ENCODE data around the gene LRRC71. TPM values are rescaled to one million over a fixed set of nuclear protein-coding genes. Genes with fewer than 3 reads are reported as not detected.

LRRC71 gene
- total and polyA plus RNA-seq, 2 of the 8 experiments (the other 6 are each of a cell fraction or from before 2014, with no cell fraction given), result 0.05 TPM; not detected in 1

DNA sequence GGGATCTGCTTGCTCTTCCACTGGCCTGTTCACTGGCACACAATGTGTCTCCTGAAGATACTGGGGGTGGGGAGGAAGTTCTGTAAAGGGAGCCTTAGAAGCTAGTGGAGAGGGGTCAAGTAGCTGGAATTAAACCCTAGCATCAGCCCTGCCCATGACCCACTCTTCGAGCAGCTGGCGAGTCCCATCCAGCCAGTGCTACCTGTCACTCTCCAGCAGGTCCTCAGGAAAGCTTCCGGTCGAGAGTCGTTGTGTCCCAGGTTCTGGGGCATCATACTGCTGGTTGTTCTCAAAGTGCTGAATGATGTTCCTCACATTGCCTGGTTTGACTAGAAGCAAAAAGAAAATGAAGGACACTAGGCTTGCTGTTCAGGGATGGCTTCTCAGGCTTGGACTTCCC lies 30.9 kb downstream of the LRRC71 start:
- Histone ChIP-seq H4K91ac (replicated peaks; ENCODE audit: insufficient read length, low read length) (no peak overlapping the region), H3K4me3 (ENCODE audit: extremely low read depth in 1 of 4, insufficient read depth in 2 of 4, low read depth in 3 of 4, low read length in 4 of 4) (no peak overlapping the region), H2BK12ac (ENCODE audit: low read depth, low read length) (no peak overlapping the region), H3K18ac (ENCODE audit: extremely low read depth, low read length) (no peak overlapping the region), H3K79me1 (ENCODE audit: low read depth, low read length) (no peaks in the 10 kb centered on the region), H3K56ac (replicated peaks; ENCODE audit: insufficient read length, low read depth, low read length) (no peak overlapping the region), H3K9ac (replicated peaks in 1 of 4; ENCODE audit: extremely low read depth in 1 of 4, low read depth in 3 of 4, low read length in 3 of 4) (no peak overlapping the region), H3K4me1 (replicated peaks in 1 of 4; ENCODE audit: control insufficient read depth in 3 of 4, insufficient read depth in 4 of 4, low read length in 3 of 4) (no peaks in the 10 kb centered on the region), H3K79me2 (ENCODE audit: control insufficient read depth in 1 of 2, insufficient read depth in 2 of 2, low read length in 2 of 2) (no peaks in the 10 kb centered on the region), H2BK15ac (ENCODE audit: low read length) (no peak overlapping the region), H4K20me1 (replicated peaks in 1 of 2; ENCODE audit: control insufficient read depth in 1 of 2, insufficient read depth in 2 of 2, low read length in 2 of 2) (peaks cover 3 to 4% of the 10 kb centered on the region in 2 experiments), H3K27ac (ENCODE audit: low read depth, low read length) (no peak overlapping the region), H3K4me2 (ENCODE audit: insufficient read depth in 1 of 2, low read depth in 2 of 2, low read length in 2 of 2) (no peak overlapping the region), H2AK5ac (ENCODE audit: low read depth, low read length) (no peak overlapping the region), H3K36me3 (ENCODE audit: control insufficient read depth in 2 of 4, insufficient read depth in 4 of 4, low read length in 3 of 4) (peaks cover 11 to 69% (median 34%) of the 10 kb centered on the region in 4 experiments; a peak in 7 of 8 replicates), H3K4ac (replicated peaks; ENCODE audit: insufficient read length, low read depth, low read length) (no peak overlapping the region), H2AFZ (ENCODE audit: low read length) (no peak overlapping the region), H2BK120ac (replicated peaks; ENCODE audit: low read depth, low read length) (no peak overlapping the region), H4K5ac (ENCODE audit: insufficient read length, low read depth, low read length) (no peak overlapping the region), H2BK5ac (ENCODE audit: low read depth, low read length) (no peak overlapping the region), H4K8ac (ENCODE audit: extremely low read depth, insufficient read depth, low read length) (no peak overlapping the region), H3K14ac (ENCODE audit: insufficient read length) (no peak overlapping the region), H3K27me3 (replicated peaks in 1 of 4; ENCODE audit: control insufficient read depth in 3 of 4, extremely low read depth in 1 of 4, insufficient read depth in 3 of 4, low read length in 3 of 4) (no peaks in the 10 kb centered on the region), H3K23ac (ENCODE audit: insufficient read length) (no peak overlapping the region), H3K23me2 (ENCODE audit: low read depth, low read length) (no peaks in the 10 kb centered on the region), H2BK20ac (ENCODE audit: low read length) (no peak overlapping the region), H3K9me3 (ENCODE audit: insufficient read depth in 2 of 2, low read depth in 1 of 2, low read length in 1 of 2) (no peaks in the 10 kb centered on the region)
- 94% methylated on average over 5 of the region's 5 CpGs; no CpG with 5 or more reads in 1 of the 2 experiments for WGBS, 2 experiments (ENCODE audit: extremely low coverage in 1 of 2, insufficient coverage in 1 of 2, insufficient read length in 1 of 2, insufficient replicate concordance in 2 of 2, low coverage in 1 of 2, low lambda C conversion rate in 2 of 2, missing lambda C conversion rate in 1 of 2)
- DNase-seq (ENCODE audit: low read depth in 1 of 2, low spot score in 2 of 2), result no peak
- FAIRE-seq, result no peak
- ChIA-PET POLR2A (ENCODE audit: partially characterized antibody) (no interaction called here), CTCF (ENCODE audit: partially characterized antibody) (interaction anchor here (1.0 to 5.0 kb wide), 4 partner anchors 9 to 205 kb away, joined by 3 to 31 read pairs (median 6); no protein-coding TSS in a partner anchor)
- TF ChIP-seq KDM4A (IDR thresholded peaks at IDR 0.05; ENCODE audit: low read depth, low read length, severe bottlenecking), result no peak
- TF ChIP-seq CTBP2 (IDR thresholded peaks at IDR 0.05; ENCODE audit: borderline replicate concordance, insufficient read depth, insufficient read length, low read length), result no peak
- no peak for TF ChIP-seq RFX5 (IDR thresholded peaks at IDR 0.05; ENCODE audit: borderline replicate concordance, low read depth, low read length)
- no peak for TF ChIP-seq FOSL1 (IDR thresholded peaks at IDR 0.05; ENCODE audit: insufficient read depth, low read depth, low read length)
- no peak for TF ChIP-seq GTF2F1 (IDR thresholded peaks at IDR 0.05; ENCODE audit: borderline replicate concordance, low read depth, low read length)
- TF ChIP-seq SP4 (IDR thresholded peaks at IDR 0.05; ENCODE audit: low read length), result no peak
- TF ChIP-seq MAX (IDR thresholded peaks at IDR 0.05), result no peak
- TF ChIP-seq CBX8 (IDR thresholded peaks at IDR 0.05; ENCODE audit: borderline replicate concordance, low read depth, low read length), result no peak
- no peak for TF ChIP-seq KDM5A (IDR thresholded peaks at IDR 0.05; ENCODE audit: low read length)
- TF ChIP-seq TCF12 (IDR thresholded peaks at IDR 0.05; ENCODE audit: low read depth, low read length), result no peak
- no peak for TF ChIP-seq JUN (IDR thresholded peaks at IDR 0.05; ENCODE audit: low read depth, low read length)
- no peak for TF ChIP-seq JUND (IDR thresholded peaks at IDR 0.05; ENCODE audit: low read length)
- no peak for TF ChIP-seq POLR2A (IDR thresholded peaks at IDR 0.05; ENCODE audit: control extremely low read depth in 1 of 2, low read depth in 2 of 2, low read length in 2 of 2)
